OCI-LY7 (cell line): ENCODE results near the gene XRCC5. TPM values are rescaled to one million over a fixed set of nuclear protein-coding genes. Genes with fewer than 3 reads are reported as not detected.

Experiments
- BruUV-seq: library from RNA; stranded (reverse); fragments of 400-500 nt; replicated peaks from 2 replicates; lab custom pipeline; 2021; lab: Mats Ljungman, UMichigan
- CTCF ChIA-PET: fragments of 300-600 bp; sonication (Branson Sonifier 250); formaldehyde crosslinking; loops from one replicate; lab custom pipeline; 2022; ENCODE audit warnings: antibody characterized with exemption; ENCODE audit not compliant: unreplicated experiment; lab: Charles Lee
- POLR2A ChIA-PET: fragments of 300-600 bp; sonication (Branson Sonifier 250); formaldehyde crosslinking; loops from one replicate; lab custom pipeline; 2022; ENCODE audit warnings: antibody characterized with exemption; lab: Charles Lee
- DNase-seq: peaks from one replicate; pipeline ENCODE4 v3.0.0-alpha.2; 2015; ENCODE audit warnings: low spot score
- H2AFZ ChIP-seq: fragments of 200-600 bp; sonication (generic), shearing (Covaris generic); 2 replicates; pipeline ENCODE4 v1.6.1; 2014; ENCODE audit warnings: mild to moderate bottlenecking, antibody characterized with exemption, low read length, moderate library complexity
- H3K27ac ChIP-seq: fragments of 200-600 bp; sonication (generic); 2 replicates; pipeline ENCODE4 v1.5.1; 2014; ENCODE audit warnings: mixed run types, low read depth, mild to moderate bottlenecking, moderate library complexity, low read length, inconsistent platforms; ENCODE audit not compliant: poor library complexity, severe bottlenecking
- H3K36me3 ChIP-seq: fragments of 200-600 bp; sonication (generic); 2 replicates; pipeline ENCODE4 v1.6.1; 2014; ENCODE audit warnings: mild to moderate bottlenecking, antibody characterized with exemption, low read length, moderate library complexity, mixed read lengths; ENCODE audit not compliant: insufficient read depth
- H3K4me1 ChIP-seq: fragments of 200-600 bp; sonication (generic); 2 replicates; pipeline ENCODE4 v1.5.1; 2014; ENCODE audit warnings: mild to moderate bottlenecking, low read length; ENCODE audit not compliant: insufficient read depth, poor library complexity, severe bottlenecking
- H3K4me2 ChIP-seq: fragments of 200-600 bp; sonication (generic); 2 replicates; pipeline ENCODE4 v1.6.1; 2014; ENCODE audit warnings: mild to moderate bottlenecking, low read length
- H3K4me3 ChIP-seq: fragments of 200-600 bp; sonication (generic); 2 replicates; pipeline ENCODE4 v1.5.1; 2014; ENCODE audit warnings: mild to moderate bottlenecking, low read depth, low read length; ENCODE audit not compliant: poor library complexity, severe bottlenecking
- H3K79me2 ChIP-seq: fragments of 200-600 bp; sonication (generic); 2 replicates; pipeline ENCODE4 v1.6.1; 2016; ENCODE audit warnings: low read depth, mild to moderate bottlenecking, low read length, moderate library complexity, mixed read lengths; ENCODE audit not compliant: insufficient read depth
- H3K9me2 ChIP-seq: fragments of 200-600 bp; sonication (generic); 2 replicates; pipeline ENCODE4 v1.6.1; 2016; ENCODE audit warnings: mild to moderate bottlenecking, low read length, mixed read lengths; ENCODE audit not compliant: insufficient read depth
- H3K9me3 ChIP-seq: fragments of 200-600 bp; sonication (generic); 2 replicates; pipeline ENCODE4 v1.6.1; 2014; ENCODE audit warnings: mild to moderate bottlenecking, mixed run types, low read length, mixed read lengths
- H4K20me1 ChIP-seq: fragments of 200-600 bp; sonication (generic); 2 replicates; pipeline ENCODE4 v1.6.1; 2014; ENCODE audit warnings: mild to moderate bottlenecking, antibody characterized with exemption, low read length, moderate library complexity, mixed read lengths; ENCODE audit not compliant: insufficient read depth
- EZH2phosphoT487 ChIP-seq: fragments of 200-600 bp; sonication (generic); IDR thresholded peaks from 2 replicates; pipeline ENCODE4 v1.6.1; 2018; ENCODE audit warnings: low read depth, borderline replicate concordance, mild to moderate bottlenecking, mixed run types, antibody characterized with exemption, low read length, moderate library complexity, mixed read lengths
- intact Hi-C: fragments of 100-400 bp; cut with micrococcal nuclease; formaldehyde crosslinking; loops from one replicate; pipeline ENCODE4 v1.10.0; 2022; ENCODE audit not compliant: unreplicated experiment
- total RNA-seq, 2 experiments: library from RNA; depleted of rRNA in 1 of 2; stranded (reverse); fragments of >200 nt in 1 of 2; shearing (Covaris generic) in 1 of 2; gene quantifications; 2 replicates each; pipeline ENCODE4 v1.2.3, GENCODE V29; 2014 to 2022
- TF ChIP-seq, protein P1 (sequence below): fragments of 200-600 bp; sonication (generic); conservative IDR thresholded peaks from 2 replicates; pipeline ENCODE4 v1.5.1; 2014; ENCODE audit warnings: mild to moderate bottlenecking, antibody characterized with exemption, low read length, moderate library complexity, mixed read lengths

Gene XRCC5
- total RNA-seq, 2 experiments from 2014 or later, result 174 to 344 TPM

DNA sequence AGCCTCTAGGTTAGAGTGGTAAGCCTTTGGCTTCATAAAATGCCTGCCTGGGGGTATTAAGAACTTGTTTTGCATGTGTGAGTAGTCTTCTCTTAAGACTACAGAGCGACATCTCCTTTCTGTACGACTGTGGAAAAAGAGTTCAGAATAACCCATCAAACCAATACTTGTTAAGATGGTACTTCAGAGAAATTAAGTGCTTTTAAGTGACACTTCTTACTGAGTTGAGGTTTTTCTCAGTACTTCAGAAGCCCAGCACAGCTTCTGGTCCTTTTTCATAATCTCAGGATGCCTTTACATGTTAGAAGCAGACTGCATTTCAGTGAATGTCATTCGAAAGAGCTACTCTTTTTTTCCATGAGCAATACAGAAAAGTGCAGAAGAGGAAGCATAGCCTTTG is 10.8 kb downstream of the XRCC5 start:
- TF ChIP-seq, protein P1, sequence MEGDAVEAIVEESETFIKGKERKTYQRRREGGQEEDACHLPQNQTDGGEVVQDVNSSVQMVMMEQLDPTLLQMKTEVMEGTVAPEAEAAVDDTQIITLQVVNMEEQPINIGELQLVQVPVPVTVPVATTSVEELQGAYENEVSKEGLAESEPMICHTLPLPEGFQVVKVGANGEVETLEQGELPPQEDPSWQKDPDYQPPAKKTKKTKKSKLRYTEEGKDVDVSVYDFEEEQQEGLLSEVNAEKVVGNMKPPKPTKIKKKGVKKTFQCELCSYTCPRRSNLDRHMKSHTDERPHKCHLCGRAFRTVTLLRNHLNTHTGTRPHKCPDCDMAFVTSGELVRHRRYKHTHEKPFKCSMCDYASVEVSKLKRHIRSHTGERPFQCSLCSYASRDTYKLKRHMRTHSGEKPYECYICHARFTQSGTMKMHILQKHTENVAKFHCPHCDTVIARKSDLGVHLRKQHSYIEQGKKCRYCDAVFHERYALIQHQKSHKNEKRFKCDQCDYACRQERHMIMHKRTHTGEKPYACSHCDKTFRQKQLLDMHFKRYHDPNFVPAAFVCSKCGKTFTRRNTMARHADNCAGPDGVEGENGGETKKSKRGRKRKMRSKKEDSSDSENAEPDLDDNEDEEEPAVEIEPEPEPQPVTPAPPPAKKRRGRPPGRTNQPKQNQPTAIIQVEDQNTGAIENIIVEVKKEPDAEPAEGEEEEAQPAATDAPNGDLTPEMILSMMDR, result no peak
- TF ChIP-seq EZH2phosphoT487, result no peak
- ChIA-PET POLR2A (interaction anchor here (0.5 to 1.3 kb wide), 3 partner anchors 10 to 14 kb away, joined by 3 read pairs; no protein-coding TSS in a partner anchor), CTCF (no interaction called here)
- no peak overlapping the region for H3K4me2 ChIP-seq
- no peak overlapping the region for H2AFZ ChIP-seq
- peaks cover 12% of the 10 kb centered on the region for H3K4me1 ChIP-seq
- no peaks in the 10 kb centered on the region for H3K9me3 ChIP-seq
- no TSS peak for BruUV-seq
- intact Hi-C loops, result loop anchor here (5.0 kb wide), 1 partner anchor 37 kb away; no protein-coding TSS in a partner anchor
- H3K36me3 ChIP-seq, result peaks cover 100% of the 10 kb centered on the region
- DNase-seq, result no peak
- peaks cover 53% of the 10 kb centered on the region for H4K20me1 ChIP-seq
- H3K9me2 ChIP-seq, result no peaks in the 10 kb centered on the region
- H3K79me2 ChIP-seq, result peaks cover 73% of the 10 kb centered on the region
- H3K27ac ChIP-seq, result no peak overlapping the region
- no peak overlapping the region for H3K4me3 ChIP-seq

DNA sequence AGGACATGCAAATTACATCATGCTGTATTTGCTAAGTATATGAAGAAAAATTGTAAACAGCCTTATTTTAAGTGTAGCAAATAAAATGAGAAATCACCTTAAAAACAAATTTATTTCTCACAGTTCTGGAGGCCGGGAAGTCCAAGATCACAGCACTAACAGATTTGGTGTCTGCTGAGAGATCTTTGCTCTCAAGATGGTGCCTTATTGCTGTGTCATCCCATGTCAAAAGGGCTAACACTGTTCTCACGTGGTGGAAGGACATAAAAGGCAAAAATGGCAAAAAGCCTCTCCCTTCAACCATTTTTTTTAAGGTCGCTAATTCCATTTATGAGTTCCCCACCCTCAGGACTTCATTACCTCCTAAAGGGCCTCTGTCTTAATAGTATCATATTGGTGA is 12.1 kb downstream of the XRCC5 start:
- intact Hi-C loops, result no loop called here
- H3K9me2 ChIP-seq, result no peaks in the 10 kb centered on the region
- BruUV-seq, result no TSS peak
- H2AFZ ChIP-seq, result no peak overlapping the region
- ChIA-PET CTCF (no interaction called here), POLR2A (interaction anchor here (1.3 kb wide), 1 partner anchor 9 kb away, joined by 3 read pairs; no protein-coding TSS in a partner anchor)
- H4K20me1 ChIP-seq, result peaks cover 42% of the 10 kb centered on the region
- DNase-seq, result no peak
- H3K27ac ChIP-seq, result no peak overlapping the region
- no peak overlapping the region for H3K4me2 ChIP-seq
- no peak overlapping the region for H3K4me3 ChIP-seq
- TF ChIP-seq, protein P1, result no peak
- no peak for TF ChIP-seq EZH2phosphoT487
- H3K9me3 ChIP-seq, result no peaks in the 10 kb centered on the region
- peaks cover 70% of the 10 kb centered on the region for H3K79me2 ChIP-seq
- H3K36me3 ChIP-seq, result peaks cover 100% of the 10 kb centered on the region
- H3K4me1 ChIP-seq, result no peaks in the 10 kb centered on the region

DNA sequence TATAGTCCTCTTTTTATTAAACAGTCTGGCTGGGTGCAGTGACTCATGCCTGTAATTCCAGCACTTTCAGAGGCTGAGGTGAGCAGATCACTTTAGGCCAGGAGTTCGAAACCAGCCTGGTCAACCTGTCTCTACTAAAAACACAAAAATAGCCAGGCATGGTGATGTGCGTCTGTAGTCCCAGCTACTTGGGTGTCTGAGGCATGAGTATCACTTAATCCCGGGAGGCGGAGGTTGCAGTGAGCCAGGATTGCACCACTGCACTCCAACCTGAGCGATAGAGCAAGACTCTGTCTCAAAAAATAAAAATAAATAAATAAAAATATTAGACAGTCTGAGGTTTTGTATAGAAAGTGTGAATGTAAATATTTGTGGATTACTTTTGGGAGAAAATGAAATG is 17.8 kb downstream of the XRCC5 start:
- Histone ChIP-seq H3K36me3 (peaks cover 99% of the 10 kb centered on the region), H3K4me2 (no peak overlapping the region), H3K9me2 (no peaks in the 10 kb centered on the region), H3K4me3 (no peak overlapping the region), H3K79me2 (peaks cover 48% of the 10 kb centered on the region), H3K9me3 (no peaks in the 10 kb centered on the region), H2AFZ (no peak overlapping the region), H3K27ac (no peak overlapping the region), H3K4me1 (no peaks in the 10 kb centered on the region), H4K20me1 (peaks cover 32% of the 10 kb centered on the region)
- no peak for TF ChIP-seq EZH2phosphoT487
- TF ChIP-seq, protein P1, result no peak
- BruUV-seq, result no TSS peak
- DNase-seq, result no peak
- CTCF ChIA-PET, result no interaction called here
- POLR2A ChIA-PET, result interaction anchor here (1.1 kb wide), 1 partner anchor 26 kb away, joined by 3 read pairs; no protein-coding TSS in a partner anchor
- intact Hi-C loops, result no loop called here
